ENCODE measurements around the gene SLC17A8.
"Not testable (repeated sequence)": the region's sequence is repeated elsewhere in the genome, so short reads cannot be mapped to it uniquely, and the experiment has no call there.

SLC17A8 gene

GRCh38 chr12:100372853-100373640 is 16.2 kb downstream of the SLC17A8 start:
- no peak for DNase-seq

- no peak for DNase-seq
Observed at GRCh38 chr12:100375038-100375735, 18.3 kb downstream of the SLC17A8 start.

GRCh38 chr12:100376161-100376560 is 19.3 kb downstream of the SLC17A8 start:
- DNase-seq, result no peak

- no peak for DNase-seq
Observed at GRCh38 chr12:100381379-100381778, 24.5 kb downstream of the SLC17A8 start.

- DNase-seq, result no peak
Observed at GRCh38 chr12:100382338-100382737, 25.5 kb downstream of the SLC17A8 start.

- DNase-seq, result no peak
Observed at GRCh38 chr12:100383586-100384558, 27.0 kb downstream of the SLC17A8 start.

- DNase-seq, result no peak
Observed at GRCh38 chr12:100384559-100384935, 27.7 kb downstream of the SLC17A8 start.

- no peak for DNase-seq
Observed at GRCh38 chr12:100388382-100388781, 31.5 kb downstream of the SLC17A8 start.

GRCh38 chr12:100391856-100392255 is 35.0 kb downstream of the SLC17A8 start:
- no peak for DNase-seq

GRCh38 chr12:100393200-100393599 is 36.3 kb downstream of the SLC17A8 start:
- no peak for DNase-seq

GRCh38 chr12:100395811-100396210 is 38.9 kb downstream of the SLC17A8 start:
- DNase-seq, result no peak

GRCh38 chr12:100398307-100398706 is 41.4 kb downstream of the SLC17A8 start:
- no peak for DNase-seq

- no peak for DNase-seq
Observed at GRCh38 chr12:100399095-100399494, 42.2 kb downstream of the SLC17A8 start.

GRCh38 chr12:100401660-100402059 is 44.8 kb downstream of the SLC17A8 start:
- no peak for DNase-seq

GRCh38 chr12:100402763-100403162 is 45.9 kb downstream of the SLC17A8 start:
- no peak for DNase-seq

GRCh38 chr12:100403446-100403845 is 46.6 kb downstream of the SLC17A8 start:
- DNase-seq, result no peak

GRCh38 chr12:100404769-100405407 is 48.0 kb downstream of the SLC17A8 start:
- DNase-seq, result no peak

- no peak for DNase-seq
Observed at GRCh38 chr12:100413001-100413400, 56.1 kb downstream of the SLC17A8 start.

- no peak for DNase-seq
Observed at GRCh38 chr12:100414739-100415138, 57.9 kb downstream of the SLC17A8 start.

- DNase-seq, result no peak
Observed at GRCh38 chr12:100422646-100423045, 65.8 kb downstream of the SLC17A8 start.

GRCh38 chr12:100426145-100426544 is 69.3 kb downstream of the SLC17A8 start:
- no peak for DNase-seq

- no peak for DNase-seq
Observed at GRCh38 chr12:100427078-100427477, 70.2 kb downstream of the SLC17A8 start.

GRCh38 chr12:100430251-100430650 is 73.4 kb downstream of the SLC17A8 start:
- not testable (repeated sequence) for DNase-seq

Data from effector CD4-positive, alpha-beta T cell (primary cell).